ENCODE data around the gene TESK2.

GRCh38 chr1:45380125-45380524, 110.8 kb downstream of the TESK2 start:
- TF ChIP-seq CTCF (IDR thresholded peaks at IDR 0.05) (no peak), FOXM1 (IDR thresholded peaks at IDR 0.05; ENCODE audit: low read depth) (no peak), MAX (IDR thresholded peaks at IDR 0.05; ENCODE audit: low read depth) (no peak), FOSL2 (IDR thresholded peaks at IDR 0.05; ENCODE audit: borderline replicate concordance, low read depth) (no peak), TCF12 (IDR thresholded peaks at IDR 0.05) (no peak), TAF1 (IDR thresholded peaks at IDR 0.05; ENCODE audit: borderline replicate concordance, low read depth, low read length) (no peak), RFX5 (IDR thresholded peaks at IDR 0.05; ENCODE audit: low read length) (no peak)
